Stimulated activated CD4-positive, alpha-beta T cell treated with anti-CD3 and anti-CD28 coated beads, Interleukin-12 subunit alpha, Interleukin-12 subunit beta, amount 100 ng/mL, for 4 hours (primary cell): ENCODE data around the gene PRKG1.

Source experiments
- DNase-seq: peaks from one replicate; pipeline ENCODE4 v3.0.0-alpha.2; 2020

The PRKG1 gene

GRCh38 chr10:51786684-51787035 lies 712.4 kb downstream of the PRKG1 start:
- DNase-seq = no peak

GRCh38 chr10:51788273-51788672 lies 714.0 kb downstream of the PRKG1 start:
- no peak for DNase-seq

- no peak for DNase-seq
These were observed 714.8 kb downstream of the PRKG1 start for GRCh38 chr10:51789118-51789517.

GRCh38 chr10:51789903-51790302 lies 715.6 kb downstream of the PRKG1 start:
- no peak for DNase-seq

GRCh38 chr10:51792678-51793077 lies 718.4 kb downstream of the PRKG1 start:
- no peak for DNase-seq

- DNase-seq = no peak
These were observed 725.8 kb downstream of the PRKG1 start for GRCh38 chr10:51800121-51800520.

GRCh38 chr10:51800725-51801424 lies 726.6 kb downstream of the PRKG1 start:
- DNase-seq = no peak

- DNase-seq = no peak
These were observed 727.7 kb downstream of the PRKG1 start for GRCh38 chr10:51802030-51802429.

- no peak for DNase-seq
These were observed 730.6 kb downstream of the PRKG1 start for GRCh38 chr10:51804866-51805265.

GRCh38 chr10:51806079-51806835 lies 732.0 kb downstream of the PRKG1 start:
- DNase-seq = no peak

GRCh38 chr10:51808187-51808586 lies 733.9 kb downstream of the PRKG1 start:
- no peak for DNase-seq

GRCh38 chr10:51815723-51816122 lies 741.4 kb downstream of the PRKG1 start:
- DNase-seq = no peak

GRCh38 chr10:51821045-51821444 lies 746.8 kb downstream of the PRKG1 start:
- no peak for DNase-seq

GRCh38 chr10:51821745-51822144 lies 747.5 kb downstream of the PRKG1 start:
- no peak for DNase-seq

- DNase-seq = no peak
These were observed 758.5 kb downstream of the PRKG1 start for GRCh38 chr10:51832652-51833383.

- no peak for DNase-seq
These were observed 760.3 kb downstream of the PRKG1 start for GRCh38 chr10:51834548-51834947.

- no peak for DNase-seq
These were observed 764.2 kb downstream of the PRKG1 start for GRCh38 chr10:51838471-51838870.

GRCh38 chr10:51843966-51844365 lies 769.7 kb downstream of the PRKG1 start:
- DNase-seq = no peak

GRCh38 chr10:51846856-51847506 lies 772.7 kb downstream of the PRKG1 start:
- no peak for DNase-seq

GRCh38 chr10:51852297-51852696 lies 778.0 kb downstream of the PRKG1 start:
- DNase-seq = no peak

GRCh38 chr10:51857305-51857704 lies 783.0 kb downstream of the PRKG1 start:
- DNase-seq = no peak

- no peak for DNase-seq
These were observed 786.0 kb downstream of the PRKG1 start for GRCh38 chr10:51860257-51860656.

- DNase-seq = no peak
These were observed 786.8 kb downstream of the PRKG1 start for GRCh38 chr10:51861051-51861450.
